ENCODE measurements around the gene TLK1.
"Not testable (repeated sequence)": the region's sequence is repeated elsewhere in the genome, so short reads cannot be mapped to it uniquely, and the experiment has no call there.

Gene TLK1

GRCh38 chr2:171169333-171169732 lies 8.6 kb upstream of the TLK1 start:
- DNase-seq: no peak

GRCh38 chr2:171167352-171167997 lies 6.8 kb upstream of the TLK1 start:
- no peak for DNase-seq

GRCh38 chr2:171166328-171166983 lies 5.8 kb upstream of the TLK1 start:
- no peak for DNase-seq

GRCh38 chr2:171165967-171166327 lies 5.3 kb upstream of the TLK1 start:
- DNase-seq: no peak

- DNase-seq: peak; percentile 49
These were observed 2.6 kb upstream of the TLK1 start for GRCh38 chr2:171163261-171163660.

- DNase-seq: not testable (repeated sequence)
These were observed 2.0 kb upstream of the TLK1 start for GRCh38 chr2:171162522-171163197.

- peak; percentile 83 for DNase-seq
These were observed 455 bp upstream of the TLK1 start for GRCh38 chr2:171160956-171161740.

- peak; percentile 60 for DNase-seq
These were observed 1.1 kb downstream of the TLK1 start for GRCh38 chr2:171159372-171160118.

GRCh38 chr2:171158790-171159371 lies 1.8 kb downstream of the TLK1 start:
- DNase-seq: no peak

GRCh38 chr2:171158036-171158789 lies 2.5 kb downstream of the TLK1 start:
- DNase-seq: no peak

GRCh38 chr2:171157109-171157500 lies 3.6 kb downstream of the TLK1 start:
- no peak for DNase-seq

GRCh38 chr2:171154348-171154747 lies 6.3 kb downstream of the TLK1 start:
- DNase-seq: no peak

GRCh38 chr2:171150694-171151285 lies 9.9 kb downstream of the TLK1 start:
- no peak for DNase-seq

- no peak for DNase-seq
These were observed 10.6 kb downstream of the TLK1 start for GRCh38 chr2:171149986-171150693.

GRCh38 chr2:171149171-171149938 lies 11.3 kb downstream of the TLK1 start:
- DNase-seq: no peak

- no peak for DNase-seq
These were observed 13.6 kb downstream of the TLK1 start for GRCh38 chr2:171147081-171147480.

- no peak for DNase-seq
These were observed 14.1 kb downstream of the TLK1 start for GRCh38 chr2:171146633-171147032.

GRCh38 chr2:171146071-171146470 lies 14.6 kb downstream of the TLK1 start:
- DNase-seq: no peak

- no peak for DNase-seq
These were observed 17.0 kb downstream of the TLK1 start for GRCh38 chr2:171143670-171144062.

GRCh38 chr2:171142398-171142797 lies 18.3 kb downstream of the TLK1 start:
- DNase-seq: no peak

Data from CD4-positive, alpha-beta T cell treated with Interleukin-21 for 1 hour (primary cell).